Kidney epithelial cell (primary cell): Measurements from ENCODE around the gene GJB2. TPM values are rescaled to one million over a fixed set of nuclear protein-coding genes. Genes with fewer than 3 reads are reported as not detected.

Experiments used
- DNase-seq: peaks from one replicate; pipeline ENCODE4 v3.0.0-alpha.2; 2010; ENCODE audit warnings: low read depth
- H3K27me3 ChIP-seq: 2 replicates; pipeline ENCODE4 v1.6.0; 2011; ENCODE audit warnings: low read length; ENCODE audit not compliant: control insufficient read depth, insufficient read depth
- H3K36me3 ChIP-seq: 2 replicates; pipeline ENCODE4 v1.5.1; 2011; ENCODE audit warnings: low read length; ENCODE audit not compliant: control insufficient read depth, insufficient read depth
- H3K4me3 ChIP-seq: 2 replicates; pipeline ENCODE4 v1.5.1; 2011; ENCODE audit warnings: low read depth, mild to moderate bottlenecking, control low read depth, low read length
- CTCF ChIP-seq: IDR thresholded peaks from 2 replicates; pipeline ENCODE4 v1.5.1; 2011; ENCODE audit warnings: mild to moderate bottlenecking, moderate library complexity, low read length, control low read depth, inconsistent platforms; ENCODE audit not compliant: insufficient read depth, poor library complexity, severe bottlenecking
- total RNA-seq: library from RNA; depleted of rRNA; stranded (reverse); fragments of >200 nt; gene quantifications from 2 replicates; pipeline ENCODE4 v1.2.3, GENCODE V29; 2015

Gene GJB2
- total RNA-seq, 1 donor from 2014 or later: 8.6 TPM

GRCh38 chr13:20137875-20138274, 54.9 kb downstream of the GJB2 start:
- Histone ChIP-seq H3K36me3 (no peaks in the 10 kb centered on the region), H3K27me3 (peaks cover 32% of the 10 kb centered on the region), H3K4me3 (no peak overlapping the region)
- no peak for TF ChIP-seq CTCF
- DNase-seq: no peak

Other genes starting within 250 kb of the GJB2 start
- 51.7 and 52.1 TPM in 2 replicates for gene ZMYM2, start 234.2 kb downstream of the GJB2 start, total RNA-seq
- 0.96 and 1.0 TPM in 2 replicates for gene GJA3, start 31.9 kb downstream of the GJB2 start, total RNA-seq
- 1.9 and 2.2 TPM in 2 replicates for gene GJB6, start 39.4 kb upstream of the GJB2 start, total RNA-seq